K562 (cell line): ENCODE measurements around the gene MFSD12.

Source experiments
- GABPB2 ChIP-seq: fragments of 250-450 bp; sonication (Bioruptor Pico); conservative IDR thresholded peaks from 2 replicates; pipeline ENCODE4 v1.5.1; 2021; ENCODE audit warnings: mild to moderate bottlenecking
- HCFC1 ChIP-seq: IDR thresholded peaks from 2 replicates; pipeline ENCODE4 v1.6.1; 2012; ENCODE audit warnings: low read depth, low read length, improper control_type of control experiment
- MAFK ChIP-seq: IDR thresholded peaks from 2 replicates; pipeline ENCODE4 v1.6.1; 2011; ENCODE audit warnings: low read length, improper control_type of control experiment
- MTA2 ChIP-seq: fragments of 450-650 bp; IDR thresholded peaks from 2 replicates; pipeline ENCODE4 v1.6.1; 2016; ENCODE audit warnings: low read depth
- MXI1 ChIP-seq: IDR thresholded peaks from 2 replicates; pipeline ENCODE4 v1.6.1; 2011; ENCODE audit warnings: low read depth, mild to moderate bottlenecking, improper control_type of control experiment, low read length
- RCOR1 ChIP-seq, 2 experiments: IDR thresholded peaks; 2 replicates each; pipeline ENCODE4 v1.6.1; 2012; ENCODE audit warnings: low read depth in 2 of 2, low read length in 2 of 2, borderline replicate concordance in 1 of 2, improper control_type of control experiment in 1 of 2
- ZC3H4 ChIP-seq: sonication (generic); formaldehyde crosslinking; IDR thresholded peaks from 2 replicates; pipeline ENCODE4 v1.9.0; 2021; ENCODE audit warnings: missing genetic modification reagents, borderline replicate concordance
- ZNF384 ChIP-seq: IDR thresholded peaks from 2 replicates; pipeline ENCODE4 v1.6.1; 2012; ENCODE audit warnings: low read depth, low read length, improper control_type of control experiment
- ZNF644 ChIP-seq: fragments of 200-800 bp; sonication (Bioruptor generic); IDR thresholded peaks from 2 replicates; pipeline ENCODE4 v1.6.1; 2016; ENCODE audit warnings: low read depth, missing genetic modification characterization, missing compliant biosample characterization
- TF ChIP-seq, protein P1 (sequence below): fragments of 200-800 bp; sonication (Bioruptor generic); IDR thresholded peaks from 2 replicates; pipeline ENCODE4 v1.6.1; 2016; ENCODE audit warnings: missing genetic modification characterization, missing compliant biosample characterization
- TF ChIP-seq, protein P2 (sequence below), 2 experiments: fragments of 450-650 bp; formaldehyde crosslinking in 1 of 2; IDR thresholded peaks; 2 replicates each; pipeline versions ENCODE4 v1.4.0 to v1.6.1; 2014 to 2020; ENCODE audit warnings: mild to moderate bottlenecking in 2 of 2, borderline replicate concordance in 1 of 2, low read depth in 1 of 2
- TF ChIP-seq, protein P3 (sequence below): sonication (generic); formaldehyde crosslinking; IDR thresholded peaks from 2 replicates; pipeline ENCODE4 v1.8.0; 2022; ENCODE audit warnings: missing genetic modification reagents, mild to moderate bottlenecking, borderline replicate concordance

DNA sequence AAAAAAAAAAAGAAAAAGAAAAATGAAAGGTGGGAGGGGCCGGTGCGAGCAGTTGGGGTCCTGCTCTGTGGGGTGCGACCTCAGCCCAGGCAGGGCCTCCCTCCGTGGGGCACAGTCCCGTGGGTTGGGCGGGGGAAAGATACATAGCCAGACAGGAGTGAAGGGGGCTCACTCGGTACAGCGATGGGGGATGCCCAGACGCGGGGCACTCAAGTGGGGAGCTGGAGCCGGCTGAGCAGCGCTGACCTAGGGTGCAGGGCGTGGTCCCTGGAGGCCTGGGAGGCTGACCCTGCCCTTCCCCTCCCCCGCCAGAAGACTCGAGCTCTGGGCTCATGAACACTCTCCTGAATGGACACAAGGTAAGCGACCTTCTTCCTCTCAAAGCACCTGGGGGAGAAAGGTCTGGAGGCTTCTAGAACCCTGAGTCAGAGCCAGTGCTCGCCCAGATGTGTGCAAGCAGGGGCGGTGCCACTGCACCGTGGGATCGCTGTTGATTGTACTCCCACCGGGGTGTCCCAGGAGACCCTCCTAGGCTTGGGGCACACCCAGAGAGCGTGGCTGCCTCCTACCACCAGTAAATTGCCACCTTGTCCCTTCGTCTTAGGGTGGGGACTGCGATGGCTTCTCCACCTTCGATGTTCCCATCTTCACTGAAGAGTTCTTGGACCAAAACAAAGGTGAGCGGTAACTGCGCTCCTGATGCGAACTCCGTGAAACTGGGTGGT lies 18.7 kb upstream of the MFSD12 start:
- TF ChIP-seq, protein P1, sequence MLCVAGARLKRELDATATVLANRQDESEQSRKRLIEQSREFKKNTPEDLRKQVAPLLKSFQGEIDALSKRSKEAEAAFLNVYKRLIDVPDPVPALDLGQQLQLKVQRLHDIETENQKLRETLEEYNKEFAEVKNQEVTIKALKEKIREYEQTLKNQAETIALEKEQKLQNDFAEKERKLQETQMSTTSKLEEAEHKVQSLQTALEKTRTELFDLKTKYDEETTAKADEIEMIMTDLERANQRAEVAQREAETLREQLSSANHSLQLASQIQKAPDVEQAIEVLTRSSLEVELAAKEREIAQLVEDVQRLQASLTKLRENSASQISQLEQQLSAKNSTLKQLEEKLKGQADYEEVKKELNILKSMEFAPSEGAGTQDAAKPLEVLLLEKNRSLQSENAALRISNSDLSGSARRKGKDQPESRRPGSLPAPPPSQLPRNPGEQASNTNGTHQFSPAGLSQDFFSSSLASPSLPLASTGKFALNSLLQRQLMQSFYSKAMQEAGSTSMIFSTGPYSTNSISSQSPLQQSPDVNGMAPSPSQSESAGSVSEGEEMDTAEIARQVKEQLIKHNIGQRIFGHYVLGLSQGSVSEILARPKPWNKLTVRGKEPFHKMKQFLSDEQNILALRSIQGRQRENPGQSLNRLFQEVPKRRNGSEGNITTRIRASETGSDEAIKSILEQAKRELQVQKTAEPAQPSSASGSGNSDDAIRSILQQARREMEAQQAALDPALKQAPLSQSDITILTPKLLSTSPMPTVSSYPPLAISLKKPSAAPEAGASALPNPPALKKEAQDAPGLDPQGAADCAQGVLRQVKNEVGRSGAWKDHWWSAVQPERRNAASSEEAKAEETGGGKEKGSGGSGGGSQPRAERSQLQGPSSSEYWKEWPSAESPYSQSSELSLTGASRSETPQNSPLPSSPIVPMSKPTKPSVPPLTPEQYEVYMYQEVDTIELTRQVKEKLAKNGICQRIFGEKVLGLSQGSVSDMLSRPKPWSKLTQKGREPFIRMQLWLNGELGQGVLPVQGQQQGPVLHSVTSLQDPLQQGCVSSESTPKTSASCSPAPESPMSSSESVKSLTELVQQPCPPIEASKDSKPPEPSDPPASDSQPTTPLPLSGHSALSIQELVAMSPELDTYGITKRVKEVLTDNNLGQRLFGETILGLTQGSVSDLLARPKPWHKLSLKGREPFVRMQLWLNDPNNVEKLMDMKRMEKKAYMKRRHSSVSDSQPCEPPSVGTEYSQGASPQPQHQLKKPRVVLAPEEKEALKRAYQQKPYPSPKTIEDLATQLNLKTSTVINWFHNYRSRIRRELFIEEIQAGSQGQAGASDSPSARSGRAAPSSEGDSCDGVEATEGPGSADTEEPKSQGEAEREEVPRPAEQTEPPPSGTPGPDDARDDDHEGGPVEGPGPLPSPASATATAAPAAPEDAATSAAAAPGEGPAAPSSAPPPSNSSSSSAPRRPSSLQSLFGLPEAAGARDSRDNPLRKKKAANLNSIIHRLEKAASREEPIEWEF, result no peak
- TF ChIP-seq, protein P2, sequence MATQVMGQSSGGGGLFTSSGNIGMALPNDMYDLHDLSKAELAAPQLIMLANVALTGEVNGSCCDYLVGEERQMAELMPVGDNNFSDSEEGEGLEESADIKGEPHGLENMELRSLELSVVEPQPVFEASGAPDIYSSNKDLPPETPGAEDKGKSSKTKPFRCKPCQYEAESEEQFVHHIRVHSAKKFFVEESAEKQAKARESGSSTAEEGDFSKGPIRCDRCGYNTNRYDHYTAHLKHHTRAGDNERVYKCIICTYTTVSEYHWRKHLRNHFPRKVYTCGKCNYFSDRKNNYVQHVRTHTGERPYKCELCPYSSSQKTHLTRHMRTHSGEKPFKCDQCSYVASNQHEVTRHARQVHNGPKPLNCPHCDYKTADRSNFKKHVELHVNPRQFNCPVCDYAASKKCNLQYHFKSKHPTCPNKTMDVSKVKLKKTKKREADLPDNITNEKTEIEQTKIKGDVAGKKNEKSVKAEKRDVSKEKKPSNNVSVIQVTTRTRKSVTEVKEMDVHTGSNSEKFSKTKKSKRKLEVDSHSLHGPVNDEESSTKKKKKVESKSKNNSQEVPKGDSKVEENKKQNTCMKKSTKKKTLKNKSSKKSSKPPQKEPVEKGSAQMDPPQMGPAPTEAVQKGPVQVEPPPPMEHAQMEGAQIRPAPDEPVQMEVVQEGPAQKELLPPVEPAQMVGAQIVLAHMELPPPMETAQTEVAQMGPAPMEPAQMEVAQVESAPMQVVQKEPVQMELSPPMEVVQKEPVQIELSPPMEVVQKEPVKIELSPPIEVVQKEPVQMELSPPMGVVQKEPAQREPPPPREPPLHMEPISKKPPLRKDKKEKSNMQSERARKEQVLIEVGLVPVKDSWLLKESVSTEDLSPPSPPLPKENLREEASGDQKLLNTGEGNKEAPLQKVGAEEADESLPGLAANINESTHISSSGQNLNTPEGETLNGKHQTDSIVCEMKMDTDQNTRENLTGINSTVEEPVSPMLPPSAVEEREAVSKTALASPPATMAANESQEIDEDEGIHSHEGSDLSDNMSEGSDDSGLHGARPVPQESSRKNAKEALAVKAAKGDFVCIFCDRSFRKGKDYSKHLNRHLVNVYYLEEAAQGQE (IDR thresholded peaks at IDR 0.05; ENCODE audit: borderline replicate concordance), result no peak
- TF ChIP-seq, protein P2 (CRISPR knock-in tag; IDR thresholded peaks at IDR 0.05; ENCODE audit: low read depth), result no peak
- TF ChIP-seq MAFK (no peak), MXI1 (no peak), ZNF644 (tag) (no peak), RCOR1 (IDR thresholded peaks at IDR 0.05; ENCODE audit: borderline replicate concordance in 1 of 2, low read depth in 2 of 2, low read length in 2 of 2) (no peak), MTA2 (no peak), GABPB2 (CRISPR knock-in tag) (no peak), ZNF384 (no peak), ZC3H4 (CRISPR knock-in tag) (no peak), HCFC1 (no peak)
- TF ChIP-seq, protein P3, sequence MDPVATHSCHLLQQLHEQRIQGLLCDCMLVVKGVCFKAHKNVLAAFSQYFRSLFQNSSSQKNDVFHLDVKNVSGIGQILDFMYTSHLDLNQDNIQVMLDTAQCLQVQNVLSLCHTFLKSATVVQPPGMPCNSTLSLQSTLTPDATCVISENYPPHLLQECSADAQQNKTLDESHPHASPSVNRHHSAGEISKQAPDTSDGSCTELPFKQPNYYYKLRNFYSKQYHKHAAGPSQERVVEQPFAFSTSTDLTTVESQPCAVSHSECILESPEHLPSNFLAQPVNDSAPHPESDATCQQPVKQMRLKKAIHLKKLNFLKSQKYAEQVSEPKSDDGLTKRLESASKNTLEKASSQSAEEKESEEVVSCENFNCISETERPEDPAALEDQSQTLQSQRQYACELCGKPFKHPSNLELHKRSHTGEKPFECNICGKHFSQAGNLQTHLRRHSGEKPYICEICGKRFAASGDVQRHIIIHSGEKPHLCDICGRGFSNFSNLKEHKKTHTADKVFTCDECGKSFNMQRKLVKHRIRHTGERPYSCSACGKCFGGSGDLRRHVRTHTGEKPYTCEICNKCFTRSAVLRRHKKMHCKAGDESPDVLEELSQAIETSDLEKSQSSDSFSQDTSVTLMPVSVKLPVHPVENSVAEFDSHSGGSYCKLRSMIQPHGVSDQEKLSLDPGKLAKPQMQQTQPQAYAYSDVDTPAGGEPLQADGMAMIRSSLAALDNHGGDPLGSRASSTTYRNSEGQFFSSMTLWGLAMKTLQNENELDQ, result no peak
